H1 (cell line): Measurements from ENCODE around the gene ARHGAP42. TPM values are rescaled to one million over a fixed set of nuclear protein-coding genes. Genes with fewer than 3 reads are reported as not detected.

Experiments
- ASH2L ChIP-seq: fragments of 200-600, 300-600 bp; sonication (generic); IDR thresholded peaks from one replicate; pipeline ENCODE4 v1.7.1; 2017; ENCODE audit warnings: low read length
- ATF2 ChIP-seq: IDR thresholded peaks from 2 replicates; pipeline ENCODE4 v1.6.1; 2012; ENCODE audit warnings: low read length, inconsistent platforms
- BACH1 ChIP-seq: IDR thresholded peaks from 2 replicates; pipeline ENCODE4 v1.6.1; 2012; ENCODE audit warnings: low read length, improper control_type of control experiment
- CBX5 ChIP-seq: fragments of 300-800, 300-1000 bp; sonication (generic); IDR thresholded peaks from 2 replicates; pipeline ENCODE4 v1.7.1; 2016; ENCODE audit warnings: antibody characterized with exemption, low read length, low read depth
- CBX8 ChIP-seq: fragments of 300-800, 300-1000 bp; sonication (generic); IDR thresholded peaks from 2 replicates; pipeline ENCODE4 v1.7.1; 2016; ENCODE audit warnings: low read depth, low read length, borderline replicate concordance
- CHD7 ChIP-seq: fragments of 300-600 bp; sonication (generic); IDR thresholded peaks from 2 replicates; pipeline ENCODE4 v1.7.1; 2012; ENCODE audit warnings: low read length, moderate library complexity, mild to moderate bottlenecking, inconsistent platforms; ENCODE audit not compliant: insufficient replicate concordance
- EGR1 ChIP-seq: IDR thresholded peaks from 2 replicates; pipeline ENCODE4 v1.6.1; 2011; ENCODE audit warnings: low read depth, low read length, borderline replicate concordance
- NANOG ChIP-seq: IDR thresholded peaks from 2 replicates; pipeline ENCODE4 v1.6.1; 2011; ENCODE audit warnings: low read length, low read depth, mild to moderate bottlenecking, inconsistent platforms; ENCODE audit not compliant: insufficient read depth, poor library complexity, severe bottlenecking
- PHF8 ChIP-seq: fragments of 200-600 bp; sonication (generic); conservative IDR thresholded peaks from 2 replicates; pipeline ENCODE4 v1.7.1; 2012; ENCODE audit warnings: low read depth, mild to moderate bottlenecking, inconsistent platforms, low read length, moderate library complexity
- TAF7 ChIP-seq: optimal IDR thresholded peaks from 2 replicates; pipeline ENCODE3; 2011; ENCODE audit warnings: low read depth, mild to moderate bottlenecking, inconsistent platforms, low read length, moderate library complexity, borderline replicate concordance
- polyA plus RNA-seq, 7 experiments: library from polyadenylated mRNA; depleted of rRNA in 3 of 7; stranded (reverse) in 5 of 7; unstranded in 2 of 7; fragments of >200 nt in 5 of 7; fragments of 200-250 nt in 2 of 7; gene quantifications; 1 replicate in 5 of 7; 2 replicates in 1 of 7; 4 replicates in 1 of 7; pipeline versions ENCODE4 v1.2.1 to v1.2.3, GENCODE V29; 2011 to 2013; ENCODE audit warnings: missing spikeins in 2 of 7, mixed read lengths in 2 of 7
- total RNA-seq: library from RNA; stranded (reverse); fragmentation: NEBNext Ultra II Directional; extraction: Animal tissue kit (Norgen Biotek cat#: 25700); gene quantifications from 2 replicates; pipeline ENCODE4 v1.2.1, GENCODE V29; 2021

Gene ARHGAP42
- total and polyA plus RNA-seq, 2 of the 8 experiments (the other 6 are each of a cell fraction or from before 2014, with no cell fraction given): 22.2 to 33.5 TPM

DNA sequence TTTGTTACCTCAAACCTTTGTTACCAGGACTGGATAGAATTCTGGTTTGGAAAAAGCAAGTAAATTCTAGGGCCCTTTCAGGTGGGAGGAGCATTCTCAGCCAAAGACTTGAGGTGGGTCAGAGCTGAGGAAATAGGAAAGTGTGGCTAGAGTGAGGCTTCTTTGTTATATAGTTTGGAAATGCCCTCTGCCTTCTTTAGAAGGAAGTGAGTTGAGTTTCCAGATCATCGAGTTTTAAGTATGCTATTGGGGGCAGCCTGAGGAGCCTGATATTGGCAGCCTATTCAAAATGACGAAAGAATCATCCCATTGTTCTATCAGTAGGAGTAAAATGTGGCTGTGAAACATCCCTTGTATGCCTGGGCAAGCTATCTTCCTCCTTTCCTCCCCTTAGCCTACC, 134.1 kb downstream of the ARHGAP42 start (continued):
- TF ChIP-seq CHD7: no peak
- TF ChIP-seq TAF7: no peak
- no peak for TF ChIP-seq ATF2
- no peak for TF ChIP-seq EGR1
- no peak for TF ChIP-seq PHF8
- no peak for TF ChIP-seq NANOG
- no peak for TF ChIP-seq BACH1
- no peak for TF ChIP-seq CBX5
- no peak for TF ChIP-seq ASH2L
- TF ChIP-seq CBX8: no peak
